ENCODE data around the gene TCEANC.

The TCEANC gene

DNA sequence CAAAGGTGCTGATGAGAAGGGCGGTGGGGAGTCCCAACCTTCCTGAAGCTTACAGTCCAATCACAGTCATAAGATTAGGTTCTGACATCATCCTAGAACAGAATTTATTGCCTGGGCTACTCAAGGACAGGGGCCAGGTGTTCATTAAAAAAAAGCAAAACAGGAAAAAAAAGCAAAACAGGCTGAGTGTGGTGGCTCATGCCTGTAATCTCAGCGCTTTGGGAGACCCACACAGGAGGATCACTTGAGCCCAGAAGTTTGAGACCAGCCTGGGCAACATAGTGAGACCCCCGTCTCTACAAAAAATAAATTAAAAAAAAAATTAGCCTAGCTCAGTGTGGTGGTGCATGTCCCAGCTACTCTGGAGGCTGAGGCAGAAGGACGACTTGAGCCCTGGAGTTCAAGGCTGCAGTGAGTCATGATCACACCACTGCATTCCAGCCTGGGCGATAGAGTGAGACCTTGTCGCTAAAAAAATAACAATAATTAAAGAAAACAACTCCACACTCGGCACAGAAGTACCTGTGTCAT is 39.0 kb downstream of the TCEANC start:
- in situ Hi-C loops (cut with HindIII; ENCODE audit: low sequenced_read_pairs), result no loop called here

DNA sequence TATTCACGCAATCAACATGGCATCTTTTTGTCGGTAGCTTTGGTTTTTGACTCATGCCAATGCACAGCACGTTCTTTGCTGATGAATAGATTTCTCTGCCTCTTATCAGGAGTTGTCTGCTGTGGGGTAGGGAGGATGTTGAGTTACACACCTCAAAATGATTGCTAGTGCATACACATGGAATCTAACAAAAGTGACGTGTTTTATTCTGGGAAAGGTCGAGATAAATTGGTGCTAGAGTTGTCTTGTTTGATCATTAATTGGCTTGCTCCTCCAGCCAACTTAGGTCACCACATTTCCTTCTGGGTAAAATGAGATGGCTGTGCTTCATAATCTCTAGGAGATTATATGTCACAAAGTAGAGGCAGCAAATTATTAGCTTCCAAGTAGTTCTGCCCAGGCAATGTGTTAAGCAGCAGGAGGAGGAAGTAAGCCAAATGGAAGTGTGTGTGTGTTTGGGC is 39.9 kb downstream of the TCEANC start:
- in situ Hi-C loops (cut with HindIII; ENCODE audit: low sequenced_read_pairs), result no loop called here

DNA sequence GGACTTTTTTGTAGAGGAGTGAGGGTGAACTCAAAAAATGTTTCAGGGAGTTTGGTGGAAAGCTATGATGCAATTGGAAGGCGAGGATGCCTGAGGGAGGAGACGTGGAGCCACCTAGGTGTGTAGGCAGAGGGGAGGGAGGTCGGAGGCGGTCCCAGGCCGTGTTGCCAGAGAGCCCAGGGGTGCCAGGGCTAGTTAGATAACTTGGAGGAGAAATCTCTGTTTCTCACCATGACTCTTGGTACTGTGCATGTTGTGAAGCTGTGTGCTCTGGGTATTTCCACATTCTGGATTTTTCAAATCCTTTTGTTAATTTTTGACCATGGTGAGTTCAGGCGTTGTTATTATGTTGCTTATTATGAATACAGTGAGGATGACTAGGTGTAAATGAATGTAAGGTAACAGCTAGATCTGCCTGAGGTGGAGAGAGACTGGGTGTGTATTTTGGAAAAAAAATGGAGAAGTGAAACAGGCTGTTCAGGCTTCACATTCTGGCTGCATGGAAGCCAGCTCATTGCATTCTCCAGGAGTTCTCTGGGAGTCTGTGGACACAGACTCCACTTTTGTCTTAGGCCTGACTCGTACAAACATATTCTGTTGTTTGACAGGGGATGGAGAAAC is 40.5 kb downstream of the TCEANC start:
- in situ Hi-C loops (cut with HindIII; ENCODE audit: low sequenced_read_pairs), result no loop called here

DNA sequence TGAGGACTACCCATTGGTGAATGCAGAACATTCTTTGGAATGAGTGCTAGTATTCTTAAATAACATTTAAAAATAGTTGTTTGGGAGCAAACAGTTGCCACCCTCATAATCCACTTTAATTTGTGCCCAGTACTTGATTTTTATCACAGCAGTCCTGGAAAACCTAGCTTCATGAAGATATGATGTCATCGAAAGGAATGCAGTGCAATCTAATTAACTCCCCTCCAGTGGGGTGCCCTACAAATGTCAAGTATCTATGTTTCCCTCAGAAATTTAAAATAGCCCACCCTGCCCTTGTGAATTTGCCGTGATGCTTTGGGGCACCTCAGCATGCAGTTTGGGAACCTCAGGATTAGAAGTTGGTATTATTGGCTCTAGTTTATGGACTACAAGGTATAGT is 41.4 kb downstream of the TCEANC start:
- in situ Hi-C loops (cut with HindIII; ENCODE audit: low sequenced_read_pairs), result no loop called here

DNA sequence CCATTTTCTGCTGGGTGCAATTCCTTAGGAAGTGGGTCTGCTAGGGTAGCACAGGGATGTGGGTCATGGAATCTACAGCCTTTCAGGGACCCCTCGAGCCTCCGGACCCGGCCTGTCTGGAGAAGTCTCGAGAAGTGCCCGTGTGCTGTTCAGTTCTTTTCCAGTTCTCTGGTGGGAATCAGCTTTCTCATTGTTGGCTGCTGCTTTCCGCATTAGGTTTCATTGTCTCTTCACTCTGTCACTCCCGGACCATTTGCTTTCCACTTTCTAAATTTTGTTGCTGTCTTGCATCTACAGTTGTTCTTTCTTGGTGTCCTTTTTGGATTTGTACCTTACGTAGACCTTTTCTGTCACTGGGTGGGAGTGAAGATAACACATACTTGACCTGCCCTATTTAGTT is 42.0 kb downstream of the TCEANC start:
- in situ Hi-C loops (cut with HindIII; ENCODE audit: low sequenced_read_pairs), result no loop called here

DNA sequence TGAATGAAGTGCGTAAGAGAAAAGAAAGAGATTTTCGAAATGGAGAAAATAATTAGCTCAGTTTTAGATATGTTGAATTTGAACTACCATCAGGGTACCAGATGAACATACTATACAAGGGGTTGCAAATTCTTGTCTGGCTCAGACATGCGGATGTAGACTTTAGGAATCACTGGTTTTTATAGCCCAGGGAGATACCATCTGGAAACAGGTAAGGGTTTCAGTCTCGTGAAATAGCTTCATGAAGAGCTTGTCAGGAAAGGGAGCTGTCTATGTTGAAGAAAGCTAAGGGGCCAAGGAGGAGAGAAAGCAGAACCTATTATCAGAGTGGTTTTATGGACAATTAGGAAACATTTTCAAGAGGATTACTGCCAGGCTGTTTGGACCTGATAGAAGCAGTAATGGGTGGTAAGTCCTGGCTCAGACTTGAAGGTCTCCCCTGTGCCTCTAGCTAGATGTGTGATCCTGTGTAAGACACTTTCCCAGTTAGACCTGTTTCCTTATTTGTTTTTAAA is 42.7 kb downstream of the TCEANC start:
- in situ Hi-C loops (cut with HindIII; ENCODE audit: low sequenced_read_pairs), result no loop called here

DNA sequence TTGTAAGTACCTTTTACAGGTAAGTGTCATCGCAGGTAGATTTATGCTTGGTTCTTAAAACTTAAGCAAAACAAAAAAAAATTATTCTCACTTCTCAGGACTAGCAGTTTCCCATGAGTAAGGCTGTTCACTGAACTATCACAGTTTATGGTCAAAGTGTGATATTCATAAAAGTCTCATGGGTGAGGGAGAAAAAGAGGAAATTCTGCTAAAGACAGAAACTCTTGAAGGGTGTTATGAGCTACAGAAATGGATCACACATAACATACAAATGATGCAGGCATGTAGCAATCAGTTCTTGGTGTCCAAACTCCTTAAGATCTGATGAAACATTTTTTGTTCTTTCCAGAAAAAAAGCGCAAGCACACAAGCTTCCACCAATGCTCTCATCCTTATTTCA is 44.5 kb downstream of the TCEANC start:
- in situ Hi-C loops (cut with HindIII; ENCODE audit: low sequenced_read_pairs), result no loop called here

DNA sequence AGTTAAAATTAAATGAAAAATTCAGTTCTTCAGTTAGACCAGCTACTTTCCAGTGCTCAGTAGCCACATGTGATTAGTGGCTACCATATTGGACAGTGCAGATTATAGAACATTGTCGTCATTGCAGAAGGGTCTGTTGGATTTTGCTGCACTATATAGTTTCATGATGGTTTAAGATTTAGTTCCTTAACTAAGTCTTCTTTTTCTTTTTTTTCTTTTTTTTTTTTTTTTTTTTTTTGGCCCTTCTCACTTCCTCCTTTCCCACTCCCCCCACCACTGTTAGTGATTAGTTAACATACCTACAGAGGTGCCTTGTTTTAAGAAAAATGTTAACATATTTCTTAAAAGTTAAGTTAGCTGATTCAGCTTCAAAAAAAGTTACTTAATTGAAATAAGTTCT is 45.0 kb downstream of the TCEANC start:
- in situ Hi-C loops (cut with HindIII; ENCODE audit: low sequenced_read_pairs), result no loop called here

DNA sequence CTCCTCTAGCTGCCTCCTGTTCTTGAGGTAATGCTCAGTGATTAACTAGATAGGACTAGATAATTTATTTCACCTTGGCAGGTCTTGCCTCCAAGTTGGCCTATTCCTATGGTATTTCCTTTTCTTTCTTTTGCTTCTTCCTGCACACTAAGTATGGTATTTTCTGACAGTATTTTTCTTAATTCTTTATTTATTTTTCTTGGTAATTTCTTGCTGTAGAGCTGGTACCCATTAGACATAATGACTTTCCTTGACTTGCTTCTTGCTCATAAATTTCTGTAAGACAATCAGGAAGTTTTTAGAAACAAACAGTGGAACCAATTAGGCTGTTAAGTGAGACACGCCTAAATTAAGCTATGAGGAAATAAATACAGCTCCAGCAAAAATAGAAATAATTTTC is 45.5 kb downstream of the TCEANC start:
- in situ Hi-C loops (cut with HindIII; ENCODE audit: low sequenced_read_pairs), result no loop called here

DNA sequence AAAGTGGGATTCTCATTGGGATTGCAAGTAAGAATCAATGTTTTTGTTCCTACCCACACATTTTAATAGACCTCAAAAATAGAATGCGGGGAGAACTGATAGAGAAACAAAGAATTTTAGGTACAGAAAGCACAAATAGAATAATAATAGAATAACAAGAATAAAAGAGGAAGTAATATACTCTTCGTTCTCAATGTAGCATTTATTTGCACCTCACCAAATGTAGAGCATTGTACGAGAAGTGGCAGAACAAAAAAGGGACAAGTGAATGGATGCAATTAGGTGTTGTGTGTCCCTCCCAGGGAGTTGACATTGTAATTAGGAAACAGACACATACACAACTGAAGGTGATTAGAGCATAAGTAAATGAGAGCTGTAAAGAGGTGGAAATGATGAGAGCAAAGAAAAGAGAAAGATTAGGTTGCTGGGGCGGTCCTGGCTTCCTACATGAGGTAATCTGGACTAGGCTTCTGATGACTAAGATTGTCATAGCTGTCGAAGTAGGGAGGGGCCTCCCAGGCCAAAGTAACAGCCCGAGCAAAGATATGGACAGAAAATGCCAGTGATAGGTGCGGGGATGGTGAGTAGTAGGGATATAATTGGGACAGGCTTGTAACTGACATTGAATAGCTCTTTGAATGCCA is 46.4 kb downstream of the TCEANC start:
- in situ Hi-C loops (cut with HindIII; ENCODE audit: low sequenced_read_pairs), result no loop called here

DNA sequence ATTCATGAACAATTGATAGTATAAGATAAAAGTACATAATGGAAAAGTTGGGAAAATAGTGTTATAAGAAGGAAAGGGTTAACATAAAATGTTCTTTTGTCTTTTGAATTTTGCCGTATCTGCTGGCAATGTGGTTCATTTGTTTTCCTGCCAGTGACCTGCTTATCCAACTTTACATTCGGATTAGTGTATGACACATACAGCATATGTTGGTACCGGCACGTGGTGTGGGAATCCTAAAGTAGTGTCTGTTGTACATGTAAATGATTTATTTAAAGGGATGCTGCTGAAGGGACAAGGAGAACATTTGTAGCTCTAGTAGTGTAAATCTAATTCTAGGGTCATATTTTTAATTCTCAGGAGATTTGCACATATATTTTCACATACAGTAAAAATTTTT is 47.4 kb downstream of the TCEANC start:
- in situ Hi-C loops (cut with HindIII; ENCODE audit: low sequenced_read_pairs), result no loop called here

DNA sequence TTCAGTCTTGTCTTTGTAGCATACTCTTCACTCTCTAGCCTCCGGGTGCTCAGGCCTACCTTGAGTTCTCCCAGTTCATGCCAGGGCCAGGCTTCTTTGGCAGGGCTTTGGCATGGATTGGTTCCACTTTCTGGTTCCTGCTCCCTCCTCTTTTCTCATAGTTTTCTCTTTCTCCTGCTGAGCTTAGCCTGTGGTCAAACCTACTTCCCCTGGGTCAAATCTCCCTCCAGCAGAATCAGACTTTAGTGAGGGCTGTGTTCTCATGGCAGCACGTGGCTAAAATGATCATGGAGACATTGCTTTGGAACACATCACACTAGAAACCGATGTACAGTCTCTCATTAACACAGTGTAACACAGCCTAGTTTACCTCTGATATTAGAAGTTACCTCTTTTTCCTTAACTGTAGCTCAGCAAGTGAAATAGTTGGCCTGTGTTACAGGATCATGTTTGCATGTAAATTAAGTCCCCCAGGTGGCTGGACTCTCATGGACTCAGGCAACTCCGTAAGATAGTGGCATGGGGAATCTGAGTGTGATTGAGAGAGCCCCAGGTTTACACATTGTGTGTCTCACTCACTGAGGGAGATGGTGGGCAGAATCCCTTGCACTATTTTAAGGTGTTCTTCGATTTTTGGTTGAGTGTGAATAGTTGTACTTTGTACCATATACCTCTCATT is 49.3 kb downstream of the TCEANC start:
- in situ Hi-C loops (cut with HindIII; ENCODE audit: low sequenced_read_pairs), result no loop called here

DNA sequence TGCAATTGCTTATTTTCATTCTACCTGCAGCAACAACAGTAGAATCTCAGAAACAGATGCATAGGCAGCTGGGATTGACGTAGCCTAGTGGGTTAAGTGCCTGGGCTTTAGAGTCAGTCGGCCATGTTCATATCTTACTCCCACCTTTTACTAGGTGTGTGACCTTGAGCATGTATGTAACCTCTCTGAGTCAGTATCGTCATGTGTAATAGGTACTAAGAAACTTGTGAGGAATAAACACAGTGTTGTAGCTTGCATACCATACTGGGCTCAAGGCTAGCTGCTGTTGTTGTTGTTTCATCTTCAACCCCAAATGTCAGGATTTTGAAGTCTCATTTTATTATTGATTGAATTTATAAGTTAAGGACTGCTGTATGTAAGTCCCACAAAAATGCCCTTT is 50.2 kb downstream of the TCEANC start:
- in situ Hi-C loops (cut with HindIII; ENCODE audit: low sequenced_read_pairs), result no loop called here

DNA sequence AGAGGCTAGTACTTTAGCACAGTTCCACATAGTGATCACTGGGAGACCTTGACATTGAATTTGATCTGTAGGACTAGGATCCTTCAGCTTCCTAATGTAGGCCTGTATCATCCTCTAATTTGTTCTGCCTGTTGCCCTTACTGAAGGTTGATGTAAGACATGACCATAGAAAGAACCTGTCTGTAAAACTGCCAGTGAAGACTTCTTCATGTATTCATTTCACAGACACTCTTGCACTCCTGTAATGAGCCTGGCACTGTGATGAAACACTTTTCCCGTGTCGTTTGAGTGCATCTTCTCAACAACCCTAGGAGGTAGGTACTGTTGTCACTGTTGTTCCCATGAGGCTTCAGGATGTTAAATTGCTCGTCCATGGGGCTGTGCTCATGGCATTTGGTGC is 50.6 kb downstream of the TCEANC start:
- in situ Hi-C loops (cut with HindIII; ENCODE audit: low sequenced_read_pairs), result no loop called here

DNA sequence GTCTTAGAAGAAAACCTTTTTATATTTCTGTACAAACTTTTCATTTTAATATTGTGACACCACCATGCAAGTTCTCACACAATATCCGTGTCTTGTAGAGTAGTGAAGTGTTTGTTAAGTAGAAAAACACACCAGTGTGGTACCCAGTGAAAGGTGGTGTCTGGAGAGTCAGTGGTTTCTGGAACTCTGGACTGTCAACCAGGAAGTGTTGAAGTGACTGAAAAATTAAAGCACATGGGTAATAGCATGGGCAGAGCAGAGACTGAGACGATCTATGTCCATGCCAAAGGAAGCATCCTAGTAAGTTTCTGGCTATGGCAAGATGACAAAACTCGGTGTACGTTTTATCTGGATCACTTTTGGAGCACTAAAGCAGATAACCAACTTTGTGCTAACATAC is 58.2 kb downstream of the TCEANC start:
- in situ Hi-C loops (cut with HindIII; ENCODE audit: low sequenced_read_pairs), result no loop called here

Measured in endothelial cell of hepatic sinusoid (primary cell).